Activated CD8-positive, alpha-beta memory T cell treated with anti-CD3 and anti-CD28 coated beads, Interleukin-2, amount 50 U/mL, for 1 hour (primary cell): ENCODE data around the gene HLA-C.
"Not testable (repeated sequence)": the region's sequence is repeated elsewhere in the genome, so short reads cannot be mapped to it uniquely, and the experiment has no call there.

Experiments
- DNase-seq: peaks from one replicate; pipeline ENCODE4 v3.0.0-alpha.2; 2020; ENCODE audit errors: extremely low read depth

HLA-C gene

DNA sequence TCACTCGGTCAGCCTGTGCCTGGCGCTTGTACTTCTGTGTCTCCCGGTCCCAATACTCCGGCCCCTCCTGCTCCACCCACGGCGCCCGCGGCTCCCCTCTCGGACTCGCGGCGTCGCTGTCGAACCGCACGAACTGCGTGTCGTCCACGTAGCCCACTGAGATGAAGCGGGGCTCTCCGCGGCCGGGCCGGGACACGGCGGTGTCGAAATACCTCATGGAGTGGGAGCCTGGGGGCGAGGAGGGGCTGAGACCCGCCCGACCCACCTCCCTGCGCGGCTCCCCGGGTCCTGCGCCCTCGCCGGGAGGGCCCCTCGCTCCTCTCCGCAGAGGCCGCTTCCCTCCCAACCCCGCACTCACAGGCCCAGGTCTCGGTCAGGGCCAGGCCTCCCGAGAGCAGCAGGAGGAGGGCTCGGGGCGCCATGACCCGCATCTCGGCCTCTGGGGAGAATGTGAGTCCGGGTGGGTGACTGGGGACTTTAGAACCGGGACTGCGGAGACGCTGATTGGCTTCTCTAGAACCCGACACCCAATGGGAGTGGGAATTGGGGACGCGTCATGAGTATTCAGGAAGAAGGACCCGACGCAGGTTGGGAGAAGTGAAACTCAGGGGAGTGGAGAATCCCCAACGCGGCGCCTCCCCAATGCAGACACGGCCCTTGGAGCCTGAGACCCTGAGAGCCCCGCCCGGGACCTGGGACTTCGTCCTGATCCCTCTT is at the start of gene HLA-C:
Gene HLA-C (minus strand): TSS at position 452 of the 717 bp plus-strand sequence. CDS start 21 bp downstream, at position 431.
- peak; percentile 91 for DNase-seq

- no peak for DNase-seq
These were observed 49.3 kb upstream of the HLA-C start for GRCh38 chr6:31321005-31321707.

DNA sequence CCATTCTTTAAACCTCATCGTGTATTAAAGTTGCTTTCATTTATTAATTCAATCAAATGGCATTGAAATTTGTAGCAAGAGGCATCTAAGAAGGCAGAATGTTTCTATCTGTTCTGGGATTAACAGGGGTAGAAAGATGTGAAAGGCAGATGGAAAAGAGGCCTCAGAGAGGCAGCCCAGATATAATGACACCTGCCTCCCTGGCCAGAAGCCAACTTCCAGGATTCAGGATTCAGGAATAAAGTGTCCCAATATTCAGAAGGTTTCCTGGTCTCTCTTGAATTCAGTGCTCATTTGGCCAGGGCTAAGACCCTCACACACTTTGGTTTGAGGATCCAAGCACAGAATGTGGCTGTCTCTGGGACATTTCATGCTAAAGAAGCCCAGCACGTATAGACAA is 45.1 kb upstream of the HLA-C start:
- no peak for DNase-seq

- no peak for DNase-seq
These were observed 37.7 kb upstream of the HLA-C start for GRCh38 chr6:31309641-31310040.

DNA sequence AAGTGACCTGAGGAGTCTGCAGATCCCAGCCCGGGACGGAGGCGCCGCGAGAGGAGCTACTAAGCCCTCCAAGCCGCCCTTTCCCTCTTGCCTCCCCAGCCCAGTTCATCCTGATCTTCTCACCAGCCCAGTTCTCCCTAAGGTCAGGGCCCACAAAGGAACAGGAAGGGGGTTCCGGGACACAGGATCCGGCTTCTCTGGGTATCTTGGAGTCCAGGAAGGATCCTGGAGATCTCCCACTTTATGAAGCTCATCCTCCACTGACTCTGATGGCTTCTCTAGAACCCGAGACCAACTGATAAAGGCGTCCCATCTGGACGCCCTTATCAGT is 36.9 kb upstream of the HLA-C start:
- no peak for DNase-seq

- DNase-seq: peak; percentile 38
These were observed 36.4 kb upstream of the HLA-C start for GRCh38 chr6:31308050-31308844.

DNA sequence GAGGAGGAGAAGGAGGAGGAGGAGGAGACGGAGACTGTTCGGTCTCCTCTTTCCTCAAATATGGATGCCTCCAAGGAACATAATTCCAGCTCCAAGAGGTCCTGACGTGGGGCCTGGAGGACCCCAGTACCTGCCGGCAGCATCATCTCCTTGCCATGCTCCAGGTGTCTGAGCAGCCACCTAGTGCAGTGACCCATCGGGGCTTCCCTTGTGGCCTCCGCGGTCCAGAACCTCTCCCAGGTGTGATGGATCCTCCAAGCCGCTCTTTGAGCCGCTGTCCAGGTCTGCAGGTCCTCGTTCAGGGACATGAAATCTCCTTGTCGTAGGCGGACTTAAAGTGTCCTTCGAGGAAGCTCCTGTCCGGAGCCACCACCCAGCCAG is 35.8 kb upstream of the HLA-C start:
- DNase-seq: no peak

GRCh38 chr6:31305703-31306219 is 33.9 kb upstream of the HLA-C start:
- DNase-seq: no peak

DNA sequence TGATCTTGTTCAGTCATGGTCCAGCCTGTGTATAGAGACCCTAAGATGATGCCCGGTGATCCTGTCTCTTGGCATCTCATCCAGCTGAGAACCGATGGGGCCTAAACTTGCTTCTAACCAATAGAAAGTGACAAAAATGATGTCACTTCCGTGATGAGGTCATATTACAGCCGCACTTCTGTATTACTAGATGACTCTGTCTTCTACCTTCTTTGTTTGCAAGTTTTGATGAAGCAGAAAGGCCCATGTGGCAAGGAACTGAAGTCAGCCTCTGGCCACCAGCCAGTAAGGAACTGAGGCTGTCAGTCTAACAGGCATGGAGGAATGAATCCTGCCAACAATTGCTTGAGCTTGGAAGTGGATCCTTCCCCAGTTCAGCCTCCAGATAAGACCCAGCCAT is 32.8 kb upstream of the HLA-C start:
- no peak for DNase-seq

DNA sequence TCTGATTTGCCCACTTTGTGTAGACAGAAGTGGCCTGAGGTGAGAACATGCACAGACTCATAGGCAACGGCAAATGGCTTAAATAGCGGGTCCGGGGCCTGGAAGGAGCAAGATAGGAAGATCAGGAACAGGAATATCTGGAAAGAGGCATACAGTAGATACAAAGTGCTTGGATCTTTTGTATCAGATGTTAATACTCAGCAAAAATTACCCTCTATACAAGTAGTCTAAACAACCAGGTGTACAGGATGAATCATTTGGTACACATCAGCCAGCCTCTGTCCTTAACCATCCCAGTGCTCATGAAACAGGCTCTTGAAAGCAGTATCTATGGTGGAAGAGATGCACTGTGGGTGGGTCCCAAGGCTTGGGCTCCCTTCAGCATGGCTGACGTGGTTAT is 28.9 kb upstream of the HLA-C start:
- no peak for DNase-seq

- no peak for DNase-seq
These were observed 28.1 kb upstream of the HLA-C start for GRCh38 chr6:31299947-31300346.

DNA sequence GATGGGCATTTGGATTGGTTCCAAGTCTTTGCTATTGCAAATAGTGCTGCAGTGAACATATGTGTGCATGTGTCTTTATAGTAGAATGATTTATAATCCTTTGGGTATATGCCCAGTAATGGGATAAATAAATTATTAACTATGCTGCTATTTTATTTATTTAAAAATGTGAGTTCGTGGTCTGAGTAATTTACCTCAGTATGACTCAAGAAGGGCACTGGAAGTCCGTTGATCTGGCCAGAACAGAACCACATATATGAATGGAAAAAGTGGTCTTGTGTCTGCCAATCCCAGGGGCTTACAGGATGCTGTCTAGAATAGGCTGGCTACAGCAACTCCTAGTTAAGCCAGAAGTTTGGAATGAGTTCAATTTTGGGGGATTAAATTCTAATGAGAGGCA is 27.6 kb upstream of the HLA-C start:
- DNase-seq: no peak

DNA sequence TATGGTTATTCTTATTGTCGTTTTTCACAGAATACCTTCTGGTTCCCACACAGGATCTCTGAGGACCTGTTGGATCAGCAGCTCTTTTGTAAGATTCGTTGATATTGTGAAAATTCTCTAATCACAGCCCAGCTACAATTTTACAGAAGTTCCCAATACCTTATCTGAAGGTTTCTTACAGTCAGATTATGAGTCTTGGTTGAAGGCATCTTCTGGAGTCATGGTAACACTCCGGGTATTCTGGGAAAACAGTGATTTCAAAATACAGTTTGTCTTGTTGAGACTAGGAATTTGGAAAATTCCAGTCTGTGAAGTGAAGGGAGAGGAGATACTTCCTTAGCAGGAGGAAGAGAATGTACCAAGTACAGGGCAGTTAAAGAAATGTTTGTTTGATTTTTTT is 22.2 kb upstream of the HLA-C start:
- no peak for DNase-seq

DNA sequence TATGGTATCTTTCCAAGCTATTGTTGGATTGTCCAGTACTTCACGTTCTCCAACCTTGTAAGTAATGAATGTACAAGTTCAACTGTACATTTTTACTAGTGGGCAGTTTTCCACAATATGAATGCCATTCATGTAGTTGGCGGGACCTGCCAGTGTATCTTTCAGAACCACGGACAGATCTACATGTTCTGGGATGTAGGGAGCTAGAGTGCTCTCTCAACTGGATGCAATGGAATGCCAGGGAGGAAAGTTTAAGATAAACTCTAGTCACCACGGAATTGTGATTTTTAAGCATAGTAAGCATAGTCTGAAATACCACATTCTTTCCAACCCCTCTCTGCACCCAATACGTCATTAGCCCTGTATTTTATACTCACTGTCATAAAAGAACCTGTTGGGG is 21.5 kb upstream of the HLA-C start:
- DNase-seq: no peak

DNA sequence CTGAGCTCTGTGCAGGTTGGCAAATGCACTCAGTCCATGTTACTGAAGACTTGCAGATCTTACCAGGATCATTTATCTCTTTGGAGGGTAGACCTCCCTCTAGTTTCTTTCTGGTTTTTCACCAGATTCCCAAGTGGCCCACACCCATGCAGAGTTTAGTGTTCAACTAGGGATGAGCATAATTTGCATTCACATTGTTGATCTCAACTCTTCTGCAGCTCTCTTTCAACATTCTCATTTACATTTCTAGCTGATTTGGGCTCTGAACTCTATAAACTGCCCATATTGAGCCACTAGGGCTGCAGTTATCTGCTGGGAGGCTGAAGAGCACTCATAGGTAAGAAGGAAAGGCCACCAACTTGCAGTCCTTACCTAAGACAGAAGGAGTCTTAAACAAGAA is 17.9 kb upstream of the HLA-C start:
- no peak for DNase-seq

- no peak for DNase-seq
These were observed 15.7 kb upstream of the HLA-C start for GRCh38 chr6:31287619-31288018.

- no peak for DNase-seq
These were observed 14.1 kb upstream of the HLA-C start for GRCh38 chr6:31285982-31286381.

- no peak for DNase-seq
These were observed 13.6 kb upstream of the HLA-C start for GRCh38 chr6:31285486-31285885.

DNA sequence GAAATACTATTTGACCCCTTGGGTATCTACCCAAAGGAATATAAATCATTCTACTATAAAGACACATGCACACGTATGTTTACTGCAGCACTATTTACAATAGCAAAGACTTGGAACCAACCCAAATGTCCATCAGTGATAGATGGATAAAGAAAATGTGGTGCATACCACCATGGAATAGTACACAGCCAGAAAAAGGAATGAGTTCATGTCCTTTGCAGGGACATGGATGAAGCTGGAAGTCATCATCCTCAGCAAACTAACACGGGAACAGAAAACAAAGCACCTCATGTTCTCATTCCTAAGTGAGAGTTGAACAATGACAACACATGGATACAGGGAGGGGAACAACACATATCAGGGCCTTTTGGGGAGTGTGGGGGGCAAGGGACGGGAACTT is 7.8 kb upstream of the HLA-C start:
- not testable (repeated sequence) for DNase-seq

DNA sequence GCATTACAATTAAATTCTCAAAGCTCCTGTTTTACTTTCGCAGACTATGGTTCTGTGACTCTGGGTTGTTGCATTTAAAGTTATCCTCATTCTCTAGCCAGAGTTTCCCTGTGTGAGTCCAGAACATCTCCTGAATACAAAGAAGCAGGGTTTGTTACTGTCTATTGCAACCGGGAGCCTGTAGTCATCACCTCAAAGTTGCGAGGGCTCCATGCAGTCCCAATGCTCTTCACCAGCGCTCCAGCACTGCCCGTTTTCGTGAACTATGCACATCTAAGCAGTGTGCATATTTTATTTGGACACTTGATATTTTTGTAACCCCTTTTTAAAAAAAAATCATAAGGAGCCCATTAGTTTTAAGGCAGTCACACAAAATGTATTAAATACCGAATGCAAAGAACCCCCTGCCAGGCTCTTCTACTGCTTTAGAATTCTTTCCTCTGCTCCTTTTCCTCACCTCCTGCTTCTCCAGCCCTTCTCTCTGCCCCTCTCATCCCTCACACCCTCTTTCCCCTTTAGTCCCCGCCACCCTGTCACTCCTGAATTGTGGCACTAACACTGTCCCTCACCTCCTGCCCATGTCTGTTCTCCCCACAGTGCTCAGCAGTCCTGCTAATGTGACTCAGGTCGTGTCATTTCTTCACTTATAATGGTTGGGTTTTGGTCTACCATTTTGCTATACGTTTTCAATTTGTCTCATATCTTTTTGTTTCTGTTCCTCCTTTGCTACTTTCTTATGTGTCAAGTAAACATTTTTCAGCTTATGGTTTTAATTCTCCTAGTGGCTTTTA is 1.1 kb upstream of the HLA-C start:
- no peak for DNase-seq

- DNase-seq: no peak
These were observed 544 bp upstream of the HLA-C start for GRCh38 chr6:31272436-31272835.
